ENCODE measurements around the gene CFAP99. TPM values are rescaled to one million over a fixed set of nuclear protein-coding genes. Genes with fewer than 3 reads are reported as not detected.

CFAP99 gene
- total and polyA plus RNA-seq, 8 donors, result 0.28 to 1.6 (median 0.70) TPM

- intact Hi-C loops (cut with DNase I), result no loop called here
- H3K9me3 ChIP-seq, result no peaks in the 10 kb centered on the region
- peaks cover 32 to 63% (median 35%) of the 10 kb centered on the region in 3 donors for H3K4me1 ChIP-seq
- H3K36me3 ChIP-seq, result no peaks in the 10 kb centered on the region
- WGBS, 2 donors, result 49 to 64% methylated on average over 4 of the region's 4 CpGs
- no peak overlapping the region for H3K4me3 ChIP-seq
- no peak for TF ChIP-seq CTCF (IDR thresholded peaks at IDR 0.05)
- DNase-seq (no peak), FAIRE-seq (no peak), ATAC-seq (peak in 2 of 4 donors; percentile 16 to 22)
- H3K27ac ChIP-seq, result peak overlapping the region; percentile 33 to 85 (median 56)
- no peaks in the 10 kb centered on the region for H3K27me3 ChIP-seq
Measured at GRCh38 chr4:2482192-2482591, 63.4 kb downstream of the CFAP99 start.

GRCh38 chr4:2482693-2483092 is 63.9 kb downstream of the CFAP99 start:
- no peak for TF ChIP-seq CTCF (IDR thresholded peaks at IDR 0.05)
- WGBS, 2 donors, result 4% methylated on average over 3 of the region's 3 CpGs
- Histone ChIP-seq H3K36me3 (no peaks in the 10 kb centered on the region), H3K4me3 (no peak overlapping the region), H3K27me3 (no peaks in the 10 kb centered on the region), H3K27ac (peak overlapping the region; percentile 33 to 85 (median 56)), H3K4me1 (peaks cover 30 to 60% (median 35%) of the 10 kb centered on the region in 3 donors), H3K9me3 (no peaks in the 10 kb centered on the region)
- intact Hi-C loops (cut with DNase I), result no loop called here
- peak; percentile 68 to 78 (median 75) for ATAC-seq
- DNase-seq, result peak in 4 of 6 donors; percentile 40 to 67 (median 54)
- FAIRE-seq, result no peak

GRCh38 chr4:2483237-2483636 is 64.5 kb downstream of the CFAP99 start:
- 57 to 64% methylated on average over 3 of the region's 3 CpGs for WGBS, 2 donors

DNA sequence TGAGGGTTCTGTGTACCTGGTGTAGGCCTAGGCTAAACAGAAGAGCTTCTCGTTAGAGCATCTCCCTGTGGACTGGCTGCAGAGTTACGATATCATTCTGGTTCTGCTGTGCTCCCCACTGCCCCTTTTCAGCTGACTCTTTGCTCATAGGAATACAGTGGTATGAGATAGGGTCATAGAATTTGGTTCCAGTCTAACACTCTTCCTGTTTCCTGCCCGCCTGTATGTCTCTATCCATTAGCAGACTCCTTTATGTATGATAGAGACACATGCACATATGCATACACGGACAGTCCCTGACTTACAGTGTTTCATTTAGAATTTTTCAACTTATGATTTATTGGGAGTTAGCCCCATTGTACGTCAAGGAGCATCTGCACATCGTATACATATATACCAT is 65.4 kb downstream of the CFAP99 start:
- Histone ChIP-seq H3K4me3 (no peak overlapping the region), H3K4me1 (peaks cover 26 to 53% (median 35%) of the 10 kb centered on the region in 3 donors), H3K9me3 (no peaks in the 10 kb centered on the region), H3K27ac (peak overlapping the region in 1 of 4 donors; percentile 56), H3K27me3 (no peaks in the 10 kb centered on the region), H3K36me3 (no peaks in the 10 kb centered on the region)
- intact Hi-C loops (cut with DNase I), result no loop called here
- 85% methylated on average over 6 of the region's 6 CpGs for WGBS, 2 donors
- ATAC-seq (no peak), DNase-seq (no peak), FAIRE-seq (no peak)
- no peak for TF ChIP-seq CTCF (IDR thresholded peaks at IDR 0.05)

More at GRCh38 chr4:2483237-2483636, 64.5 kb downstream of the CFAP99 start:
- FAIRE-seq (no peak), DNase-seq (no peak), ATAC-seq (peak in 1 of 4 donors; percentile 5)
- TF ChIP-seq CTCF (IDR thresholded peaks at IDR 0.05), result no peak
- Histone ChIP-seq H3K4me1 (peaks cover 26 to 58% (median 35%) of the 10 kb centered on the region in 3 donors), H3K27me3 (no peaks in the 10 kb centered on the region), H3K27ac (peak overlapping the region in 3 of 4 donors; percentile 44 to 85 (median 69)), H3K4me3 (no peak overlapping the region), H3K9me3 (no peaks in the 10 kb centered on the region), H3K36me3 (no peaks in the 10 kb centered on the region)
- intact Hi-C loops (cut with DNase I), result no loop called here

DNA sequence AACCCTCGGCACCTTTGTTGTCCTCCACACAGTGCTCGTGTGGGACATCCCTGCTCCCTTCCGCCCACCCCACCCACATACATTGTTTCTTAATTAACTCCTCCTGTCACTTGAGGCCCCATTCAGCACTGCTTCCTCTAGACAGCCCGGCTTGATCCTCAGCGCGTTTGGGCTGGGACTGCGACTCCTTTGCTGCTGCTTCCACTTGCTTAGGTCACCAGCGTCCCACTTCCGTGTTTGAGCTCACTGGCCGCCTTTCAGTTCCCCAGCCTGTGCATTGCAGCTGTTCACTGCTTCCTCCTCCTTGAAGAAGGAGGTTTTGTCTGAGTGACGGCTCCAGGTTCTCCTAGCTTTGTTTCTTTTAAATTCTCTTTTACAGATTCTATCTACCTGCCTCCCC is 66.2 kb downstream of the CFAP99 start:
- no peaks in the 10 kb centered on the region for H3K27me3 ChIP-seq
- no peaks in the 10 kb centered on the region for H3K9me3 ChIP-seq
- DNase-seq (peak in 4 of 6 donors; percentile 43 to 67 (median 60)), FAIRE-seq (no peak), ATAC-seq (peak; percentile 52 to 75 (median 69))
- WGBS, 2 donors, result 44 to 50% methylated on average over 11 of the region's 11 CpGs
- peak overlapping the region in 3 of 4 donors; percentile 12 to 56 (median 56) for H3K27ac ChIP-seq
- no peak for TF ChIP-seq CTCF (IDR thresholded peaks at IDR 0.05)
- intact Hi-C loops (cut with DNase I), result no loop called here
- H3K4me1 ChIP-seq, result peaks cover 26 to 51% (median 35%) of the 10 kb centered on the region in 3 donors
- H3K36me3 ChIP-seq, result no peaks in the 10 kb centered on the region
- no peak overlapping the region for H3K4me3 ChIP-seq

Measured in pancreas (tissue), 10 donors.